Heart left ventricle (tissue), 16 donors: Measurements from ENCODE around the gene AUH. TPM values are rescaled to one million over a fixed set of nuclear protein-coding genes. Genes with fewer than 3 reads are reported as not detected.

ENCODE experiments used
- ATAC-seq, 4 donors: fragments of 200-7000 bp; cut with Tn5 transposase; one replicate each; pipeline ENCODE4 v1.9.1; 2020 to 2022; ENCODE audit warnings: moderate library complexity in 4 of 4, mild to moderate bottlenecking in 3 of 4, moderate number of reproducible peaks in 1 of 4
- DNase-seq, 5 donors: peaks; one replicate each; pipeline ENCODE4 v3.0.0-alpha.2; 2020
- H3K27ac ChIP-seq, 12 donors: fragments of 200-600 bp; sonication (generic) in 4 of 12; one replicate each; pipeline versions ENCODE4 v1.5.0 to v1.8.0; 2016 to 2022; ENCODE audit warnings: mild to moderate bottlenecking in 2 of 12
- H3K27me3 ChIP-seq, 9 donors: fragments of 200-600 bp; sonication (generic) in 2 of 9; one replicate each; pipeline versions ENCODE4 v1.5.1 to v1.8.0; 2016 to 2022; ENCODE audit warnings: mild to moderate bottlenecking in 3 of 9
- H3K36me3 ChIP-seq, 9 donors: fragments of 200-600 bp; sonication (generic) in 2 of 9; one replicate each; pipeline versions ENCODE4 v1.5.0 to v1.8.0; 2018 to 2022; ENCODE audit warnings: mild to moderate bottlenecking in 2 of 9
- H3K4me1 ChIP-seq, 12 donors: fragments of 200-600 bp; sonication (generic) in 4 of 12; one replicate each; pipeline versions ENCODE4 v1.5.0 to v1.8.0; 2016 to 2022; ENCODE audit warnings: mild to moderate bottlenecking in 3 of 12
- H3K4me3 ChIP-seq, 12 donors: fragments of 200-600 bp; sonication (generic) in 4 of 12; one replicate each; pipeline versions ENCODE4 v1.5.0 to v1.8.0; 2017 to 2022; ENCODE audit warnings: mild to moderate bottlenecking in 9 of 12, moderate library complexity in 4 of 12
- H3K9me3 ChIP-seq, 12 donors: fragments of 200-600 bp; sonication (generic) in 4 of 12; one replicate each; pipeline versions ENCODE4 v1.5.0 to v1.8.0; 2016 to 2022; ENCODE audit warnings: mild to moderate bottlenecking in 1 of 12
- POLR2A ChIP-seq, 2 donors: fragments of 450-650 bp; IDR thresholded peaks; one replicate each; pipeline ENCODE4 v1.6.1; 2017; ENCODE audit warnings: antibody characterized with exemption in 2 of 2, mild to moderate bottlenecking in 2 of 2, moderate library complexity in 2 of 2
- WGBS, 4 donors: extraction: QIAGEN DNeasy Blood & Tissue Kit in 2 of 4; methylation state at CpG; one replicate each; pipeline versions ENCODE4 v1.1.5 to v1.1.7; 2013 to 2018; 5-methylcytosine and 5-hydroxymethylcytosine counted together
- intact Hi-C, 10 donors: fragments of 100-400 bp; cut with DNase I; formaldehyde crosslinking; loops; one replicate each; pipeline versions ENCODE4 v1.11.1 to v1.14.2; 2022
- long read RNA-seq, 3 donors: library from polyadenylated mRNA; unstranded; transcript quantifications; one replicate each; pipeline ENCODE4 v2.0.0, GENCODE V29; 2020 to 2021
- polyA plus RNA-seq, 2 donors: library from polyadenylated mRNA; stranded (reverse); fragments of 200-250 nt; gene quantifications; one replicate each; pipeline ENCODE4 v1.2.3, GENCODE V29; 2013
- total RNA-seq, 9 donors: library from RNA; depleted of rRNA in 2 of 9; stranded (reverse); fragments of >200 nt in 2 of 9; fragmentation: NEBNext Ultra II Directional in 3 of 9; extraction: Animal tissue kit (Norgen Biotek cat#: 25700) in 3 of 9; gene quantifications; one replicate each; pipeline versions ENCODE4 v1.1.0 to v1.2.4, GENCODE V29; 2016 to 2023
- TF ChIP-seq, protein P1 (sequence below), 12 donors: fragments of 200-600 bp; sonication (generic) in 4 of 12; IDR thresholded peaks; one replicate each; pipeline versions ENCODE4 v1.5.0 to v1.8.0; 2018 to 2022; ENCODE audit warnings: antibody characterized with exemption in 12 of 12, mild to moderate bottlenecking in 5 of 12
- donor health status: ischemic (EF 13 %, LVEDD 7.1; RV severe dilation, severe dysfunction).
- donor health status: healthy with polysubstance abuse.
- donor health status: DM: no; HTN: yes; CAD: no.
- donor health status: DM: no; HTN: no; CAD: no.
- donor health status: ischemic (EF 25% LVEDD 6.9; RV normal size, moderate dysfunction).
- donor health status: ischemic (EF 25% LVEDD 5.7; RV mildly dilated, moderate dysfunction).
- donor health status: healthy.
- donor health status: DM: yes; HTN: yes; CAD: no.
- donor health status: ischemic (EF 35%, LVEDD 5.7; RV mildly dilated, moderate dysfunction).
- donor health status: nonischemic (EF 11% LVEDD 7.7; RV severe dilation, severe dysfunction).
- donor health status: DM: yes; HTN: yes; CAD: no.
- donor health status: PGD.
- donor health status: ischemic (EF 29% LVEDD 5.4; RV normal size, mild dysfunction).
- donor health status: nonischemic (EF 23%, LVEDD 6.1; RV moderate dilation, normal function).

AUH gene
- 10 to 100 TPM; 28.5 to 54.7 (median 39.7) TPM for total RNA-seq
- polyA plus RNA-seq: 10 to 100 TPM; 19.0 to 28.8 TPM
- long read RNA-seq, donor 1, transcript AUH-202 (10 exons, 1,577 nt): major isoform, 32 of 59 reads
- long read RNA-seq, donor 1, partial matches to known transcripts: 16 of 59 reads
- long read RNA-seq, donor 1, other reads (novel, unspliced or antisense): 11 of 59 reads
- long read RNA-seq, donor 2, transcript AUH-202 (10 exons, 1,577 nt): major isoform, 78 of 108 reads
- long read RNA-seq, donor 2, partial matches to known transcripts: 20 of 108 reads
- long read RNA-seq, donor 2, other reads (novel, unspliced or antisense): 8 of 108 reads
- long read RNA-seq, donor 3, transcript AUH-202 (10 exons, 1,577 nt): major isoform, 30 of 48 reads
- long read RNA-seq, donor 3, partial matches to known transcripts: 6 of 48 reads
- long read RNA-seq, donor 3, other reads (novel, unspliced or antisense): 12 of 48 reads

DNA sequence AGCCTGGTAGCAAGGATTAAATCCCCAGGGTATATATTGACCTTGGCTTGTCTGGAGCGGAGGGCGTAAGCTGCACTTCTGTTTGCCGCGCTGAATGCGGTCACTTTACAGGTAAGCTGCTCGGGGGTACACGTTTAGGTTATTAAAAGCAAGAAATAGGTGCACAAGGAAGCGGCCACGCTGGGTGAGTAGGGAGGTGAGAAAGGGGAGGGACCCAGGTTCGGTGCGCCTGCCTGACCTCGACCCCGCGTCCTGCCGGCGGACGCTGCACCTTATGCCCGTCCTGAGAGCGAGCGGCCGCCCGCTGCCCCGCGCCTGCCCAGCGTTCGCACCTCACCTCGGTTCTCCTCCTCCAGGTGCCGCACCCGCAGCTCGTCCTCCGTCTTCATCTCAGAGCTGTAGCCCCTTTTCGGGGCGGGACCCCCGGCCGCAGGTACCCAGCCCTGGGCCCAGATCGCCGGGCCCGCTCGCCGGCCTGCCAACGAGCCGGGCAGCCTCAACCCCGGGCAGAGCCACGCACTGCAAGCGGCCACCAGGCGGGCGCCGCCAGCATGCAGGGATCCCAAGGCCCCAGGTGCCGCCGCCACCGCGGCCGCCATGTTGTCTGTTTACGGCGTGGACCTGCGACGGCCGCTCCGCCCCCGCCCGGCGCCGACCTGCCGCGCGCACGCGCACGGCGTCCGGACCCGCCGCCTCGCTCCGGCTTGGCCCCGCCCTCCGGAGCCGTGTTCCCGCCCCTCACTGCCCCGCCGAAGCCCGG, at the start of gene AUH:
AUH (minus strand) TSS at position 628 of the 760 bp plus-strand sequence; CDS start at position 599, 29 bp downstream.
- Histone ChIP-seq H3K4me1 (peaks cover 0 to 43% (median 28%) of the 10 kb centered on the region in 12 donors), H3K36me3 (peaks cover 0 to 12% (median 6%) of the 10 kb centered on the region in 9 donors), H3K27me3 (no peaks in the 10 kb centered on the region), H3K9me3 (no peaks in the 10 kb centered on the region), H3K4me3 (peak within 1 kb of the TSS; percentile 93 to 100 (median 98)), H3K27ac (peak within 1 kb of the TSS; percentile 67 to 97 (median 92))
- peak; percentile 87 to 95 (median 88) for DNase-seq
- WGBS, 4 donors: 0 to 1% (median 0%) methylated on average over 34 to 82 of the region's 82 CpGs
- peak; percentile 89 to 100 (median 98) for ATAC-seq
- TF ChIP-seq, protein P1, sequence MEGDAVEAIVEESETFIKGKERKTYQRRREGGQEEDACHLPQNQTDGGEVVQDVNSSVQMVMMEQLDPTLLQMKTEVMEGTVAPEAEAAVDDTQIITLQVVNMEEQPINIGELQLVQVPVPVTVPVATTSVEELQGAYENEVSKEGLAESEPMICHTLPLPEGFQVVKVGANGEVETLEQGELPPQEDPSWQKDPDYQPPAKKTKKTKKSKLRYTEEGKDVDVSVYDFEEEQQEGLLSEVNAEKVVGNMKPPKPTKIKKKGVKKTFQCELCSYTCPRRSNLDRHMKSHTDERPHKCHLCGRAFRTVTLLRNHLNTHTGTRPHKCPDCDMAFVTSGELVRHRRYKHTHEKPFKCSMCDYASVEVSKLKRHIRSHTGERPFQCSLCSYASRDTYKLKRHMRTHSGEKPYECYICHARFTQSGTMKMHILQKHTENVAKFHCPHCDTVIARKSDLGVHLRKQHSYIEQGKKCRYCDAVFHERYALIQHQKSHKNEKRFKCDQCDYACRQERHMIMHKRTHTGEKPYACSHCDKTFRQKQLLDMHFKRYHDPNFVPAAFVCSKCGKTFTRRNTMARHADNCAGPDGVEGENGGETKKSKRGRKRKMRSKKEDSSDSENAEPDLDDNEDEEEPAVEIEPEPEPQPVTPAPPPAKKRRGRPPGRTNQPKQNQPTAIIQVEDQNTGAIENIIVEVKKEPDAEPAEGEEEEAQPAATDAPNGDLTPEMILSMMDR (IDR thresholded peaks at IDR 0.05): no peak
- TF ChIP-seq POLR2A (IDR thresholded peaks at IDR 0.05): peak in 1 of 2 donors; percentile 61
- intact Hi-C loops: loop anchor here (2.0 to 10.0 kb wide), 12 partner anchors 53 to 447 kb away; partner anchors contain the start of gene NFIL3 (in 7 of the 10)

DNA sequence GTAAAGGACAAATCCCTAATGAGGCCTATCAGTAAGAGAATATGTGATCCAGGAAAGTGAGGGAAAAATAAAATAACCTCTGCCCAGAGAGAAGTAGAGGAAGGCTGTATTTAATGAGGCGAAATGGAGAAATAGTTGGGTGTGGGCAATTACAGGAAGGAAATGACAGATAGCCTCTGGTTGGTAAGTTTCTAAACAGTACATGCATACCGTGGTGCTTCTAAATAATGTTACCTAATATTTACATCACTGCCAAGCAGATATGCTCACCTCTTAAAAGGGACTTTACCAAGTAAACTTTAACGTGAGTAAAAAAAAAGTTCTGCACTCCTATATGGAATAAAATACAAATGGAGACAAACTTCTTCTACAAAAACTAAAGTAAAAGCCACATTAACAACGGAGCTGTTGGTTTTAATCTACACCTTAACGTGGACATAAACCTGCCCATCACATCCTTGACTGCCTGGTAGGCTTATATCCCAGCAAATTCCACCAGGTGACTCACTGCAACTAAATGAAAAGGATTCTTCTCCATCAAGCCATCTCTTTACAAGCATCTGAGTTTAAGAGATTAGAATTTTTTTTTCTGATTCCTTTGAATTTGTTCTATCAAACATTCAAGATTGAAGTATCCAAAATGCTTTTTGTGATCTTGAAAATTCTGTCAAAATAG, 49.5 kb upstream of the AUH start:
- WGBS, 4 donors: 52 to 64% (median 63%) methylated on average over 5 of the region's 5 CpGs
- H3K4me3 ChIP-seq: no peak overlapping the region
- peaks cover 0 to 62% (median 9%) of the 10 kb centered on the region in 12 donors for H3K4me1 ChIP-seq
- TF ChIP-seq, protein P1 (IDR thresholded peaks at IDR 0.05): no peak
- TF ChIP-seq POLR2A (IDR thresholded peaks at IDR 0.05): no peak
- no peaks in the 10 kb centered on the region for H3K9me3 ChIP-seq
- H3K36me3 ChIP-seq: peaks cover 0 to 38% (median 23%) of the 10 kb centered on the region in 9 donors
- DNase-seq: no peak
- no peaks in the 10 kb centered on the region for H3K27me3 ChIP-seq
- peak in 2 of 4 donors; percentile 24 to 53 for ATAC-seq
- peak overlapping the region in 1 of 12 donors; percentile 30 for H3K27ac ChIP-seq
- intact Hi-C loops: loop anchor here in 1 of 10 donors (10.0 kb wide), 1 partner anchor 46 kb away; the partner anchor contains the start of gene AUH

- Histone ChIP-seq H3K4me1 (peaks cover 0 to 51% (median 5%) of the 10 kb centered on the region in 12 donors), H3K9me3 (no peaks in the 10 kb centered on the region), H3K27ac (no peak overlapping the region), H3K4me3 (no peak overlapping the region), H3K36me3 (peaks cover 0 to 38% (median 23%) of the 10 kb centered on the region in 9 donors), H3K27me3 (no peaks in the 10 kb centered on the region)
- DNase-seq (no peak), ATAC-seq (no peak)
- intact Hi-C loops: loop anchor here in 1 of 10 donors (10.0 kb wide), 1 partner anchor 45 kb away; the partner anchor contains the start of gene AUH
- no peak for TF ChIP-seq POLR2A (IDR thresholded peaks at IDR 0.05)
- TF ChIP-seq, protein P1 (IDR thresholded peaks at IDR 0.05): no peak
- WGBS, 4 donors: 91 to 93% (median 92%) methylated on average over 12 of the region's 12 CpGs
These were observed 48.4 kb upstream of the AUH start for GRCh38 chr9:91410161-91410560.
